A673 (cell line): ENCODE data around the gene CHMP6. TPM values are rescaled to one million over a fixed set of nuclear protein-coding genes. Genes with fewer than 3 reads are reported as not detected.

Experiments used
- BruUV-seq: library from RNA; stranded (reverse); fragments of 400-500 nt; replicated peaks from 2 replicates; lab custom pipeline; 2021; lab: Mats Ljungman, UMichigan
- CTCF ChIA-PET: fragments of 300-600 bp; sonication (Branson Sonifier 250); formaldehyde crosslinking; loops from one replicate; lab custom pipeline; 2022; ENCODE audit warnings: antibody characterized with exemption; lab: Charles Lee
- POLR2A ChIA-PET: fragments of 300-600 bp; sonication (Branson Sonifier 250); formaldehyde crosslinking; loops from one replicate; lab custom pipeline; 2022; ENCODE audit warnings: antibody characterized with exemption; ENCODE audit not compliant: low non-redundant PET; lab: Charles Lee
- DNase-seq: peaks from one replicate; pipeline ENCODE4 v3.0.0-alpha.2; 2015; ENCODE audit warnings: low spot score
- H3K27ac ChIP-seq: fragments of 200-600 bp; sonication (generic); 2 replicates; pipeline ENCODE4 v1.5.1; 2016; ENCODE audit warnings: mixed run types, low read depth, mild to moderate bottlenecking, mixed read lengths, antibody characterized with exemption, low read length; ENCODE audit not compliant: poor library complexity, severe bottlenecking
- H3K27me3 ChIP-seq: fragments of 200-600 bp; sonication (generic); replicated peaks from 2 replicates; pipeline ENCODE4 v1.6.1; 2017; ENCODE audit warnings: mixed run types, low read depth, mild to moderate bottlenecking, mixed read lengths, antibody characterized with exemption, low read length; ENCODE audit not compliant: insufficient read depth, poor library complexity
- H3K36me3 ChIP-seq: fragments of 200-600 bp; sonication (generic); 2 replicates; pipeline ENCODE4 v1.6.1; 2016; ENCODE audit warnings: mixed run types, mild to moderate bottlenecking, mixed read lengths, antibody characterized with exemption, low read length; ENCODE audit not compliant: insufficient read depth, poor library complexity, severe bottlenecking
- H3K4me1 ChIP-seq: fragments of 200-600 bp; sonication (generic); 2 replicates; pipeline ENCODE4 v1.6.1; 2017; ENCODE audit warnings: mixed run types, mild to moderate bottlenecking, mixed read lengths, antibody characterized with exemption, low read length; ENCODE audit not compliant: insufficient read depth, poor library complexity, severe bottlenecking
- H3K4me3 ChIP-seq: fragments of 200-600 bp; sonication (generic); 2 replicates; pipeline ENCODE4 v1.5.1; 2016; ENCODE audit warnings: low read depth, mixed run types, mild to moderate bottlenecking, mixed read lengths, low read length; ENCODE audit not compliant: poor library complexity, severe bottlenecking
- H3K9me3 ChIP-seq: fragments of 200-600 bp; sonication (generic); 2 replicates; pipeline ENCODE4 v1.6.1; 2016; ENCODE audit warnings: mixed run types, low read depth, mild to moderate bottlenecking, mixed read lengths, antibody characterized with exemption, low read length; ENCODE audit not compliant: poor library complexity, severe bottlenecking
- CTCF ChIP-seq: fragments of 300-800, 200-600 bp; sonication (generic); conservative IDR thresholded peaks from 2 replicates; pipeline ENCODE4 v1.5.1; 2017; ENCODE audit warnings: low read depth, mild to moderate bottlenecking, antibody characterized with exemption, low read length, moderate library complexity, mixed read lengths
- EZH2 ChIP-seq: fragments of 200-600 bp; sonication (generic); IDR thresholded peaks from 2 replicates; pipeline ENCODE4 v1.6.1; 2017; ENCODE audit warnings: borderline replicate concordance, low read depth, mild to moderate bottlenecking, mixed read lengths, antibody characterized with exemption, low read length; ENCODE audit not compliant: poor library complexity, severe bottlenecking
- intact Hi-C: fragments of 100-400 bp; cut with micrococcal nuclease; formaldehyde crosslinking; loops from one replicate; pipeline ENCODE4 v1.10.0; 2022; ENCODE audit not compliant: unreplicated experiment
- total RNA-seq: library from RNA; stranded (reverse); gene quantifications from 2 replicates; pipeline ENCODE4 v1.2.3, GENCODE V29; 2021

CHMP6 gene
- total RNA-seq, 1 experiment from 2014 or later, result 18.7 TPM

GRCh38 chr17:80957461-80957941, 34.1 kb upstream of the CHMP6 start:
- Histone ChIP-seq H3K27ac (no peak overlapping the region), H3K4me3 (no peak overlapping the region), H3K4me1 (no peaks in the 10 kb centered on the region), H3K27me3 (no peaks in the 10 kb centered on the region), H3K36me3 (no peaks in the 10 kb centered on the region), H3K9me3 (no peaks in the 10 kb centered on the region)
- BruUV-seq, result no TSS peak
- no peak for DNase-seq
- TF ChIP-seq CTCF (no peak), EZH2 (no peak)
- POLR2A ChIA-PET, result no interaction called here
- intact Hi-C loops, result no loop called here
- CTCF ChIA-PET, result no interaction called here

GRCh38 chr17:80959330-80960036, 32.2 kb upstream of the CHMP6 start:
- H3K4me3 ChIP-seq, result no peak overlapping the region
- BruUV-seq, result no TSS peak
- intact Hi-C loops, result no loop called here
- POLR2A ChIA-PET, result no interaction called here
- CTCF ChIA-PET, result interaction anchor here (0.6 kb wide), 1 partner anchor 455 kb away, joined by 3 read pairs; no protein-coding TSS in a partner anchor
- no peak overlapping the region for H3K27ac ChIP-seq
- no peaks in the 10 kb centered on the region for H3K9me3 ChIP-seq
- no peaks in the 10 kb centered on the region for H3K27me3 ChIP-seq
- no peaks in the 10 kb centered on the region for H3K36me3 ChIP-seq
- DNase-seq, result no peak
- no peaks in the 10 kb centered on the region for H3K4me1 ChIP-seq
- no peak for TF ChIP-seq EZH2
- TF ChIP-seq CTCF, result no peak

GRCh38 chr17:80960037-80960796, 31.4 kb upstream of the CHMP6 start:
- H3K36me3 ChIP-seq, result no peaks in the 10 kb centered on the region
- BruUV-seq, result no TSS peak
- intact Hi-C loops, result no loop called here
- no peaks in the 10 kb centered on the region for H3K4me1 ChIP-seq
- ChIA-PET POLR2A (no interaction called here), CTCF (no interaction called here)
- TF ChIP-seq CTCF (no peak), EZH2 (no peak)
- H3K27me3 ChIP-seq, result no peaks in the 10 kb centered on the region
- DNase-seq, result no peak
- no peak overlapping the region for H3K4me3 ChIP-seq
- H3K27ac ChIP-seq, result no peak overlapping the region
- H3K9me3 ChIP-seq, result no peaks in the 10 kb centered on the region
